Pancreas (tissue), 10 donors: ENCODE data around the gene ZNF287. TPM values are rescaled to one million over a fixed set of nuclear protein-coding genes. Genes with fewer than 3 reads are reported as not detected.
"Not testable (repeated sequence)": the region's sequence is repeated elsewhere in the genome, so short reads cannot be mapped to it uniquely, and the experiment has no call there.

Experiments
- ATAC-seq, 4 donors: fragments of 200-7000 bp; cut with Tn5 transposase; one replicate each; pipeline versions ENCODE4 v1.8.0 to v1.9.1; 2020; ENCODE audit warnings: mild to moderate bottlenecking in 4 of 4, moderate library complexity in 4 of 4
- DNase-seq, 6 donors: peaks; one replicate each; pipeline ENCODE4 v3.0.0-alpha.2; 2020
- FAIRE-seq: peaks from 2 replicates; lab custom pipeline; 2012; peaks lifted over from hg19 to GRCh38; lab: Jason Lieb, UNC
- H3K27ac ChIP-seq, 4 donors: fragments of 200-600 bp; sonication (generic); 1 replicate in 3 of 4; 2 replicates in 1 of 4; pipeline versions ENCODE4 v1.5.0 to v1.8.0; 2020
- H3K27me3 ChIP-seq, 4 donors: fragments of 200-600 bp; one replicate each; pipeline ENCODE4 v1.8.0; 2021
- H3K36me3 ChIP-seq, 3 donors: fragments of 200-600 bp; sonication (generic) in 1 of 3; one replicate each; pipeline versions ENCODE4 v1.5.0 to v1.8.0; 2020 to 2021
- H3K4me1 ChIP-seq, 3 donors: fragments of 200-600 bp; one replicate each; pipeline ENCODE4 v1.8.0; 2021
- H3K4me3 ChIP-seq, 4 donors: fragments of 200-600 bp; sonication (generic) in 2 of 4; one replicate each; pipeline versions ENCODE4 v1.5.0 to v1.8.0; 2020 to 2021
- H3K9me3 ChIP-seq, 4 donors: fragments of 200-600 bp; one replicate each; pipeline ENCODE4 v1.8.0; 2021
- WGBS, 2 donors: extraction: QIAGEN DNeasy Blood & Tissue Kit; methylation state at CpG; one replicate each; pipeline ENCODE4 v1.1.7; 2013; 5-methylcytosine and 5-hydroxymethylcytosine counted together
- intact Hi-C, 3 donors: fragments of 100-400 bp; cut with DNase I; formaldehyde crosslinking; loops; one replicate each; pipeline versions ENCODE4 v1.11.1 to v1.14.2; 2022
- polyA plus RNA-seq, 2 donors: library from polyadenylated mRNA; stranded (reverse); fragments of 200-250 nt; gene quantifications; one replicate each; pipeline ENCODE4 v1.2.3, GENCODE V29; 2013
- total RNA-seq, 6 donors: library from RNA; stranded (reverse); fragmentation: NEBNext Ultra II Directional in 4 of 6; extraction: Animal tissue kit (Norgen Biotek cat#: 25700) in 4 of 6; gene quantifications; one replicate each; pipeline versions ENCODE4 v1.2.1 to v1.2.4, GENCODE V29; 2021 to 2023
- TF ChIP-seq, protein P1 (sequence below), 4 donors: fragments of 200-600 bp; sonication (generic) in 3 of 4; IDR thresholded peaks; one replicate each; pipeline versions ENCODE4 v1.5.0 to v1.8.0; 2021; ENCODE audit warnings: antibody characterized with exemption in 4 of 4
- donor health status: healthy with polysubstance abuse.
- donor health status: DM: no; HTN: no; CAD: no; lungs with moderate emphysema.
- donor health status: DM: no; HTN: no; CAD: no.
- donor health status: control.
- donor health status: control.
- donor health status: Bipolar disorder and iron deficiency.
- donor health status: DM: yes; HTN: yes; CAD: no.
- donor health status: DM: no; HTN: no; CAD: no.
- donor health status: DM: no; HTN: no; CAD: no.
- donor health status: DM: yes; HTN: yes; CAD: no.

Gene ZNF287
- total and polyA plus RNA-seq, 8 donors = 1.8 to 4.8 (median 2.8) TPM

DNA sequence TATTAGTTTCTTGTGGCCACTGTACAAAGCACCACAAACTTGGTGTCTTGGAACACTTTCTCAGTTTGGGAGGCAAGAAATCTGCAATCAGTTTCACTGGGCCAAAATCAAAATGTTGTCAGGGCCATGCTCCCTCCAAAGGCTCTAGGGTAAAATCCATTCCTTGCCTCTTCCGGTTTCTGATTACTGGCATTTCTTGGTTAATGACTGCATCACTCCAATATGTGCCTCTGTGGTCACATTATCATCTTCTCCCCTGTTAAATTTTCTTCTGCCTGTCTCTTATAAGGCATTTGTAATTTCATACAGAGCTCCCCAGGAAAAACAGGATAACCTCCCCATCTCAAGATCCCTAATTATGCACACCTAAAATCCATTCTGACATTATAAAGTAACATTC lies 34.8 kb downstream of the ZNF287 start:
- no peak for ATAC-seq
- Histone ChIP-seq H3K27ac (no peak overlapping the region), H3K27me3 (no peaks in the 10 kb centered on the region), H3K36me3 (no peaks in the 10 kb centered on the region), H3K4me3 (no peak overlapping the region), H3K4me1 (peaks cover 0 to 5% (median 0%) of the 10 kb centered on the region in 3 donors), H3K9me3 (no peaks in the 10 kb centered on the region)
- 77 to 85% methylated on average over 1 of the region's 1 CpG for WGBS, 2 donors
- no peak for FAIRE-seq
- DNase-seq = no peak
- intact Hi-C loops = no loop called here
- TF ChIP-seq, protein P1, sequence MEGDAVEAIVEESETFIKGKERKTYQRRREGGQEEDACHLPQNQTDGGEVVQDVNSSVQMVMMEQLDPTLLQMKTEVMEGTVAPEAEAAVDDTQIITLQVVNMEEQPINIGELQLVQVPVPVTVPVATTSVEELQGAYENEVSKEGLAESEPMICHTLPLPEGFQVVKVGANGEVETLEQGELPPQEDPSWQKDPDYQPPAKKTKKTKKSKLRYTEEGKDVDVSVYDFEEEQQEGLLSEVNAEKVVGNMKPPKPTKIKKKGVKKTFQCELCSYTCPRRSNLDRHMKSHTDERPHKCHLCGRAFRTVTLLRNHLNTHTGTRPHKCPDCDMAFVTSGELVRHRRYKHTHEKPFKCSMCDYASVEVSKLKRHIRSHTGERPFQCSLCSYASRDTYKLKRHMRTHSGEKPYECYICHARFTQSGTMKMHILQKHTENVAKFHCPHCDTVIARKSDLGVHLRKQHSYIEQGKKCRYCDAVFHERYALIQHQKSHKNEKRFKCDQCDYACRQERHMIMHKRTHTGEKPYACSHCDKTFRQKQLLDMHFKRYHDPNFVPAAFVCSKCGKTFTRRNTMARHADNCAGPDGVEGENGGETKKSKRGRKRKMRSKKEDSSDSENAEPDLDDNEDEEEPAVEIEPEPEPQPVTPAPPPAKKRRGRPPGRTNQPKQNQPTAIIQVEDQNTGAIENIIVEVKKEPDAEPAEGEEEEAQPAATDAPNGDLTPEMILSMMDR (IDR thresholded peaks at IDR 0.05) = no peak

DNA sequence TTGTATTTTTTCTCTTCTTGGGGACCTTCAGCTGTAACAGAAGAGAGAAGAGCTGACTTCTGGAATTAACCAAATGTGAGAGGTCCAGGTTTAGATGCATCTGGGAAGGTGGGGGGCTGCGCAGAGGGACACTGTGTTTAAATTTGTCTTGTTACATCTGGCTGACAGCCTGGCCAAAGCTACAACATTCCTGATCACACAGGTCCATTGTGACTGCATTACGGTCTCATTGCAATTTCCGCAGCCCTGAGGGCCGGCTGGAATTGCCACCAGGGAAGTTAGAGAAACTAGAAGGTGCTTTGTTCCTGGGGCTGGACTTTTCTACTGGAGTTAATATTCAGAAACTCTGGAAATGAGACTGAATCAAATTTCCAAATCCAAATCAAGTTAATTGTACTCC lies 39.1 kb downstream of the ZNF287 start:
- TF ChIP-seq, protein P1 (IDR thresholded peaks at IDR 0.05) = no peak
- H3K36me3 ChIP-seq = no peaks in the 10 kb centered on the region
- intact Hi-C loops = loop anchor here (10.0 kb wide), 2 partner anchors 75 to 165 kb away; no protein-coding TSS in a partner anchor
- H3K4me3 ChIP-seq = no peak overlapping the region
- WGBS, 2 donors = 81 to 85% methylated on average over 4 of the region's 4 CpGs
- no peaks in the 10 kb centered on the region for H3K9me3 ChIP-seq
- no peaks in the 10 kb centered on the region for H3K27me3 ChIP-seq
- ATAC-seq (no peak), FAIRE-seq (no peak), DNase-seq (no peak)
- peaks cover 0 to 3% (median 0%) of the 10 kb centered on the region in 3 donors for H3K4me1 ChIP-seq
- no peak overlapping the region for H3K27ac ChIP-seq

- TF ChIP-seq, protein P1 (IDR thresholded peaks at IDR 0.05) = no peak
- ATAC-seq = no peak
- intact Hi-C loops = loop anchor here (10.0 kb wide), 2 partner anchors 72 to 162 kb away; no protein-coding TSS in a partner anchor
- no peaks in the 10 kb centered on the region for H3K27me3 ChIP-seq
- H3K4me3 ChIP-seq = no peak overlapping the region
- FAIRE-seq = no peak
- WGBS, 2 donors = 71 to 84% methylated on average over 4 of the region's 4 CpGs
- no peaks in the 10 kb centered on the region for H3K9me3 ChIP-seq
- no peak overlapping the region for H3K27ac ChIP-seq
- H3K36me3 ChIP-seq = no peaks in the 10 kb centered on the region
- no peak for DNase-seq
- H3K4me1 ChIP-seq = no peaks in the 10 kb centered on the region
Measured at GRCh38 chr17:16527298-16527697, 41.7 kb downstream of the ZNF287 start.

GRCh38 chr17:16525556-16525955 lies 43.4 kb downstream of the ZNF287 start:
- FAIRE-seq = not testable (repeated sequence)
- intact Hi-C loops = loop anchor here (10.0 kb wide), 2 partner anchors 71 to 161 kb away; no protein-coding TSS in a partner anchor
- 82 to 87% methylated on average over 6 of the region's 6 CpGs for WGBS, 2 donors

DNA sequence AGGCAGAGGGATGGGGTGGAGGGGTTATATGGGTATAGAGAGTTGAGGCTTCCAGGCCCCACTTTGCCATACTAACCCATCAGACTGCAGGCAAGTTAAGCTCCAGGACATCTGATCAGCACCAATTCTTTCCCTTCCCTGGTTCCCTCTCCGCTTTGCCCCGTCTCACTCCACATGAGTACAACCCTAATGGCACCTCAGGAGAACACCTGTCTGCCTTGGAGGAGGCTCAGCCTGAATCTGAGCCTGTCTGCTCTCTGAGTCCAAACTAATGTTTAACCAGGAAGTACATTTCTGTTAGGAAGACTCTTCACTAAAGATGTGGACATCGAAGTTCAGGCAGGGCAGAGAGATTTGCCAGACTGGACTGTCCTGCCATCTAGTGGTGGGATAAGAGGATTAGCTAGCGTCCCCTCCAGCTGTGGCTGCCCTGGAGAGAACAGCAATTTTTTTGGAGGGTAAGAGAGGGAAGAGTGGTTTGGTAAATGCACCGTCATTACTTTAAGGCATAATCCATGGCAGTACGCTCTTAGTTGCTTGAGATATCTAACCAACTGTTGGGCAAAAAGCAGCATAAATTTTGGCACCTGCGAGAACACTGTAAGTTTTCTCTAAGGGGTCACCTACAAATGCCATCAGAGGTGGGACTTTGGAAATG lies 47.8 kb downstream of the ZNF287 start:
- FAIRE-seq (peak; percentile 92), DNase-seq (peak in 5 of 6 donors; percentile 73 to 86 (median 76)), ATAC-seq (peak; percentile 96 to 99 (median 98))
- H3K4me1 ChIP-seq = no peaks in the 10 kb centered on the region
- no peaks in the 10 kb centered on the region for H3K9me3 ChIP-seq
- intact Hi-C loops = loop anchor here (10.0 kb wide), 2 partner anchors 66 to 156 kb away; no protein-coding TSS in a partner anchor
- WGBS, 2 donors = 22 to 28% methylated on average over 7 of the region's 7 CpGs
- no peaks in the 10 kb centered on the region for H3K36me3 ChIP-seq
- TF ChIP-seq, protein P1 (IDR thresholded peaks at IDR 0.05) = peak; percentile 77 to 89 (median 87)
- H3K4me3 ChIP-seq = no peak overlapping the region
- no peak overlapping the region for H3K27ac ChIP-seq
- no peaks in the 10 kb centered on the region for H3K27me3 ChIP-seq

More at GRCh38 chr17:16525556-16525955, 43.4 kb downstream of the ZNF287 start:
- H3K9me3 ChIP-seq, ATAC-seq, H3K4me1 ChIP-seq, H3K27ac ChIP-seq, H3K36me3 ChIP-seq, DNase-seq, H3K4me3 ChIP-seq, H3K27me3 ChIP-seq: not testable (repeated sequence)
